Suprapubic skin (tissue), 4 donors: Measurements from ENCODE around the gene STRN4.

Experiments
- CTCF ChIP-seq, 2 donors: fragments of 200-600 bp in 1 of 2; fragments of 450-650 bp in 1 of 2; sonication (generic) in 1 of 2; IDR thresholded peaks; one replicate each; pipeline ENCODE4 v1.5.1; 2016 to 2019; ENCODE audit warnings: antibody characterized with exemption in 2 of 2, mild to moderate bottlenecking in 1 of 2, moderate library complexity in 1 of 2
- EP300 ChIP-seq: sonication (generic); formaldehyde crosslinking; IDR thresholded peaks from one replicate; pipeline ENCODE4 v1.6.1; 2017; ENCODE audit warnings: antibody characterized with exemption
- POLR2A ChIP-seq, 2 donors: fragments of 450-650 bp; IDR thresholded peaks; one replicate each; pipeline ENCODE4 v1.6.1; 2017; ENCODE audit warnings: antibody characterized with exemption in 2 of 2, mild to moderate bottlenecking in 2 of 2, moderate library complexity in 2 of 2
- POLR2AphosphoS5 ChIP-seq, 3 donors: sonication (generic); formaldehyde crosslinking; IDR thresholded peaks; one replicate each; pipeline ENCODE4 v1.6.1; 2017; ENCODE audit warnings: antibody characterized with exemption in 3 of 3

DNA sequence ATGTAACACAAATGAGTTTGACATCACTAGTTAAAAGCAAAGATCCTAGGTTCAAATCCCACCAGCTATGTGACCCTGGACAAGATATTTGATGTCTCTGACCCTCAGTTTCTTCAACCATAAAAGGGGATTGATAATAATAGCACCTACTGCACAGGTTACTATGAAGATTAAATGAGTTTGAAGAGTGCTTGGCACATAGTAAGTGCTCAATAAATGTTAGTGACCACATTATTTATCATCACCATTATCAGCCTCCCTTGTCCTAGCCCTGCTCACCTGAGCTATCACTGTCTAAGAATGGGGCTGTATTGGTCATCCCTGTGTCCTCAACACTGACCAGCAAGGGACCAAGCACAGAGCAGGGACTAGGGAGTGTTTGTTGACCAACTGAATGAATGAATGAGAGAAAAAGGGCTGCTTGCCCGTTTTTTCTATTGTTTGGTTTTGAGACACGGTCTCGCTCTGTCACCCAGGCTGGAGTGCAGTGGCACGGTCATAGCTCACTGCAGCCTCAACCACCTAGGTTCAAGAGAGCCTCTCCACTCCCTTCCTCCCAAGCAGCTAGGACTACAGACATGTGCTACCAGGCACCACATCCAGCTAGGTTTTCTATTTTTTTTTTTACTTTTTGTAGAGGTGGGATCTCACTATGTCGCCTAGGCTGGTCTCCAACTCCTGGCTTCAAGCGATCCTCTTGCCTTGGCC is 58.7 kb downstream of the STRN4 start:
- TF ChIP-seq POLR2AphosphoS5 (IDR thresholded peaks at IDR 0.05): no peak
- no peak for TF ChIP-seq CTCF (IDR thresholded peaks at IDR 0.05)
- no peak for TF ChIP-seq EP300
- no peak for TF ChIP-seq POLR2A (IDR thresholded peaks at IDR 0.05)
